A673 (cell line): ENCODE data around the gene DENND1A.

Experiments used
- CTCF ChIP-seq: fragments of 300-800, 200-600 bp; sonication (generic); conservative IDR thresholded peaks from 2 replicates; pipeline ENCODE4 v1.5.1; 2017; ENCODE audit warnings: low read depth, mild to moderate bottlenecking, antibody characterized with exemption, low read length, moderate library complexity, mixed read lengths
- EZH2 ChIP-seq: fragments of 200-600 bp; sonication (generic); IDR thresholded peaks from 2 replicates; pipeline ENCODE4 v1.6.1; 2017; ENCODE audit warnings: borderline replicate concordance, low read depth, mild to moderate bottlenecking, mixed read lengths, antibody characterized with exemption, low read length; ENCODE audit not compliant: poor library complexity, severe bottlenecking

GRCh38 chr9:123929177-123929869 is 603 bp downstream of the DENND1A start:
- TF ChIP-seq CTCF: no peak
- no peak for TF ChIP-seq EZH2
